Measurements from ENCODE around the gene LRRC4B.
"Not testable (repeated sequence)": the region's sequence is repeated elsewhere in the genome, so short reads cannot be mapped to it uniquely, and the experiment has no call there.

The LRRC4B gene

DNA sequence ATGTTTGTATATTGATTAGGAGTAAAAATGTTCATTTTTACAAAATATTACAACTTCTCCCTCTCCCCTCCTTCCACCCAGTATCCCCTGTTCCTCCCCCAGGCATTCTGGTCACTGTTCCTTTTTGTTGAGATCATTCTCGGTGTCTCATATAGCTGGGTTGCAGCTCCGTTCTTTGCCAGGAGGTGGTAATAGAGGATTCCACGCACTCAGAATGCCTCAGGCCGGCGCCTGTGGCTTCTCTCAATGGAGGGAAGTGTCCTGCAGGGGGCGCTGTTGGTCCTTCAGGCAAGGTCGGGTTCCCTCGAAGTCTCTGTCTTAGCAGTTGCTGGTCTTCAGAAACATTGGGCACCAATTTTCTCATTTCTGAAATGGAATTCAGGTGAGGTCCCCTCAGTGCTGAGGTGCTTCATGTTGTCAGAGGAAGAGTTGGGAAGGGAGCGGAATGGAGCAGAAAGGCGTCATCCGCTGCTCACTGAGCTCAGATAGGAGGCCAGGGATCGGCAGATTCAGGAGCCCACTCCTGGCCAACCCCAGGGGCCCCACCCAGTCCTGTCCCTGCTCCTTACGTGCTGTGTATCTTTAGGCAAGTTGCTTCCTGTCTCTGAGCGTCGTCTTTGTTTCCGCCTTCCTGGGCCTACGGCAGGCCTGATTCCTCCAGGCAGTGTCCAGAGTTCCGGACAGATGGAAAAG, 81.3 kb downstream of the LRRC4B start:
- ATAC-seq = no peak
- DNase-seq = peak; percentile 77

- ATAC-seq = no peak
Measured at GRCh38 chr19:50485284-50485955, 82.8 kb downstream of the LRRC4B start.

DNA sequence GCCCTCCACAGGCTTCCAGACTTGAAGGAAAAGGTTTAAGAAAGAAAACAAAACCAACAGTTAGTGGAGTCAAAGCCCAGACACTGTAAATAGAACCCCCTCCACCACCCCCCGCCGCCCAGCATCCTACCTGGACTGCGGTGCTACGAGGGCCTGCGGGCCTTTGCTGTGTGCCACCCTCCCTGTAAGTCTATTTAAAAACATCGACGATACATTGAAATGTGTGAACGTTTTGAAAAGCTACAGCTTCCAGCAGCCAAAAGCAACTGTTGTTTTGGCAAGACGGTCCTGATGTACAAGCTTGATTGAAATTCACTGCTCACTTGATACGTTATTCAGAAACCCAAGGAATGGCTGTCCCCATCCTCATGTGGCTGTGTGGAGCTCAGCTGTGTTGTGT, 85.3 kb downstream of the LRRC4B start:
- ATAC-seq (no peak), DNase-seq (no peak)

More at GRCh38 chr19:50485284-50485955, 82.8 kb downstream of the LRRC4B start:
- no peak for DNase-seq

GRCh38 chr19:50482271-50482855, 85.9 kb downstream of the LRRC4B start:
- ATAC-seq = no peak
- no peak for DNase-seq

DNA sequence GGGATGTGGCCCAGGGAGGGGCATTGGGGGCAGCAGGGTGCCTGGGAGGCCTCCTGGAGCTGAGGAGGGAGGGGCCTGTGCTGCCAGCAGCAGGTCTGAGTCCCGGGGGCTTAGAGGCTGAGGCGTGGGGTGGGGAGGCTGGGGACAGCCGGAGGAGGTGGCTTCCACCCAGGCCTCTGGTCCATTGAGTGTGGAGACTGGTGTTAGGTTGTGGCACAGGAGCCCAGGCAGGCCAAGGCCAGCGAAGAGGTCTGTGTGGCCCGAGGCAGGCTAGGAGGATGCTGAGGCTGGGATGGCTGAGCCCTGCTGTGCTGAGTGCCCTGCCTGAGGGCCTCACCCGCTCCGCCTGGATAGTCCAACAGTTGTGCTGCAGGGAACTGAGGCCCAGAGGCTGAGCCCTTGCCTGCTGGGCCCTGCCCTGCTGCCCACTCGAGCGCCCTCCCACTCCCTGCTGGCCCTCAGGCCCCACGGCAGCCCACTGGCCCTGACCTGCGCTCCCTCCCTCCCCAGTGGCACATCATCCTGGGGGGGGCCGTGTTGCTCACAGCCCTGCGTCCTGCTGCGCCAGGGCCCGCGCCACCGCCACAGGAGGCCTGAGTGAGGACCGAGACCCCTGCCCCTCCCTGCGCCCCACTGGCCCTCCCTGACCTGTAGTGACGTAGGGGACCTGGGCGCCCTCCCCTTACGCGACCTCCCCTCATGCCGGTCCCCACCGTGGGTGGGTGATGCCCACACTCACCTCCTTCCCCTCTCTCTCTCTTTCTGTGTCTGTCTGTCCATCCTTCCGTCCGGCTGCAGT, 86.7 kb downstream of the LRRC4B start:
- DNase-seq (no peak), ATAC-seq (no peak)

DNA sequence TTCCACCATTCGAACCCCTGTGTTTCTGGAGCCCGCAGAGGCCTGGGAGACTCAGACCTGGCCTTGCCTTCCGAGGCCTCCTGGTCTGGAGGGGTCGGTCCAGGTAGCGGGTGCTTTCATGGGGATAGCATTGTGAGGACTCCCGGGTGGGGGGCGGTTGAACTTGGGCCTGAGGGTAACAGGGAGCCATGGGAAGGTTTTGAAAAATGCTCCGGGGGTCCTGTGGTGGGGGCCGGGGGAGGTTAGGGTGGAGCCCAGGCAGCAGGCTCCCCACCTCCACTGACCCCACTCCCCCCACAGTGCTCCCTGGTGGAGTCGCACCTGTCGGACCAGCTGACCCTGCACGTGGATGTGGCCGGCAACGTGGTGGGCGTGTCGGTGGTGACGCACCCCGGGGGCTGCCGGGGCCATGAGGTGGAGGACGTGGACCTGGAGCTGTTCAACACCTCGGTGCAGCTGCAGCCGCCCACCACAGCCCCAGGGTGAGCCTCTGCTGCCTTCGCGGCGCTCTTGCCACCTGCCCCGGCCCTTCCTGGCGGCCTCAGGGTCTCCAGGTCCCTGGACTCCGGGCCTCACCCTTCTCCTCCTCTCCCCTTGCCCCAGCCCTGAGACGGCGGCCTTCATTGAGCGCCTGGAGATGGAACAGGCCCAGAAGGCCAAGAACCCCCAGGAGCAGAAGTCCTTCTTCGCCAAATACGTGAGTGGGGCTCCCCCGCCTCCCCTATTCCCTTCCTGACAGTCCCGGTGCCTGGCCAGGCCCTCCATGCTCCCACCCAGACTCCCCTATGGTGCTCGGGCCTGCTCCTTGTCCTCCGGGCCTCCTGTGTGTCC, 87.7 kb downstream of the LRRC4B start:
- DNase-seq (no peak), ATAC-seq (no peak)

GRCh38 chr19:50479761-50480251, 88.4 kb downstream of the LRRC4B start:
- DNase-seq (no peak), ATAC-seq (no peak)

- ATAC-seq (no peak), DNase-seq (peak; percentile 37)
Measured at GRCh38 chr19:50478901-50479715, 89.1 kb downstream of the LRRC4B start.

- no peak for DNase-seq
- ATAC-seq = no peak
Measured at GRCh38 chr19:50477751-50478515, 90.3 kb downstream of the LRRC4B start.

- DNase-seq = no peak
- ATAC-seq = no peak
Measured at GRCh38 chr19:50476907-50477238, 91.4 kb downstream of the LRRC4B start.

DNA sequence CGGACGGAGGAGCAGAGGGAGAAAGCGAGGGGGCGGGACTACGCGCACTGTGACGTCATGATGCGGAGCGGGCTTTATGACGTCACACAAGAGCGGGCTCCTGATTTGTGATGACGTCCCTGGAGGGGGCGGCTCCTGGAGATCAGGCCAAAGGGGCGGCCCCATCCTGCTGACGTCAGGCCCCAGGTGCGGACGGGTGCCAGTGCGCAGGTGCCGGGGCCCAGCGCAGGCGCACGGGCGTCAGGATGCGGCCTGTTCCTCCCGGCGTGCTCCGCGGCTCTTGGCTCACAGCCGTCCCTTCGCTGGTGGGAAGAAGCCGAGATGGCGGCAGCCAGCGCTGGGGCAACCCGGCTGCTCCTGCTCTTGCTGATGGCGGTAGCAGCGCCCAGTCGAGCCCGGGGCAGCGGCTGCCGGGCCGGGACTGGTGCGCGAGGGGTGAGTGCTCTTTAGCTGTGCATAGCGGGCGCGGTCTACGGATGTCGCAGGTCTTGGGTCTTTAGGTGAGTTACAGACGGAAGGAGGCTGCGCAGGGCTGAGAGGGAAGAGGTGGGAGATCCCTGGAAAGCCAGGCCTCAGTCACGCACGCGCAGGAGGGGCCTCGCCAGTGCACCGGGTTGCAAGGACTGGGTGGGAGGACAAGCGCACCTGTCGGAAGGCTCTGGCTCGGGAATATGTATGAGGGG, 91.9 kb downstream of the LRRC4B start, which contains the start of the genes EMC10 and GARIN5A:
Gene EMC10 (plus strand): TSS at position 284 of the 683 bp plus-strand sequence. CDS start 38 bp downstream, at position 322.
Gene GARIN5A (minus strand): TSS at position 625 of the 683 bp plus-strand sequence. CDS start 460 bp downstream, at position 165.
- ATAC-seq = peak; percentile 96
- peak; percentile 96 for DNase-seq

DNA sequence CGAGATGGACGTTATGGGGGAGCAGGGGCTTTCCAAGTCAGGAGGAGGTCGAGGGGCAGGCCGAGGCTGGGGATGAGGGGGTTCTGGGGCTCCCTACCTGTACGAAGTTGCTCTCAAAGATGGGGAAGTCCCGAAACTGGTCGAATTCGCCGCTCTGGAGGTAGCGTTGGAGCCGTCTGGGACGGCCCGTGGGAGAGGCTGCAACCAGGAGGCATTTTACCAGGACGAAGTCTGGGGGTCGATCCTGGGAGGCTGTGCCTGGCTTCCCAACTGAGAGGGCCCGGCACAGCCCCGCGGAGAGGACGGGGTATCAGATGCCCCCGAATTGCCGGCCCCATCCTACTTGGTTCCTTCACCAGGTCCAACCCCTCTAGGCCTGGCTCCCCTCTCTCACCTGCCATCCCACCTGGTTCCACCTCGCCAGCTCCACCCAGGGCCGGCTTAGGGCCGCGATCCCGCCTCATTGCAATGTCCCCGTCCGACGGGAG, 92.5 kb downstream of the LRRC4B start:
- ATAC-seq = no peak

DNA sequence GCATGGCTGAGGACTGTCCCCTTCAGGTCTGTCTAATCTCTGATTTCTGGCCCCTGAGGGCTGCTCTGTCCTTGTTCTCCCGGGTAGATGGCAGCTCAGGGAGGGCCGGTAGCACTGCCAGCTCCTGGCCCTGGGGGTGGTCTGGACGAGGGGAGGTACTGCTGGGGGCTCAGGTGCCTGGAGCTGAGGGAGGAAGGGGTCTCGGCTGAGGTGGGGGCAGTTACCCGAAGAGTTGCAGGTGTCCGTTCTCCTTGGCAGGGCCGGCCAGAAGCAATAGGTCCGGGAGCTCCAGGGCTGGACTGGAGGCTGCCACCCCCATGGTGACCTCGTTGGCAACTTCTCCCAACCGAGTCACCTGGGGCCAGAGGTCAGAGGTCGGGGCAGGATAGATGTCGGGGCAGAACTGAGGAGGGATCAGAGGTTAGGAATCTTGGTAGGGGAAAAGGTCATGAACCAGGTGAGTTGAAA, 93.1 kb downstream of the LRRC4B start:
- ATAC-seq (no peak), DNase-seq (no peak)

More for the DNA sequence above, 92.5 kb downstream of the LRRC4B start:
- no peak for DNase-seq

DNA sequence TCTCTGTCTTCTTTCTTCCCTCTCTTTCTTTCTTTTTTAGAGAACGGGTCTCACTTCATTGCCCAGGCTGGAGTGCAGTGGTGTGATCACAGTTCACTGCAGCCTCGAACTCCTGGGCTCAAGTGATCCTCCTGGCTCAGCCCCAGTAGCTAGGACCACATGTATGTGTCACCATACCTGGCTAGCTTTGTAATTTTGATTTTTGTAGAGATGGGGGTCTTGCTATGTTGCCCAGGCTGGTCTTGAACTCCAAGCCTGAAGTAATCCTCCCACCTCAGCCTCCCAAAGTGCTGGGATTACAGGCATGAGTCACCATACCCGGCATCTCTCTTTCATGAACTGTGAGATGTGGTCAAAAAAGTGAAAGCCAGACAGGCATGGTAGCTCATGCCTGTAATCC, 94.9 kb downstream of the LRRC4B start:
- not testable (repeated sequence) for DNase-seq, ATAC-seq

GRCh38 chr19:50468818-50469217, 99.4 kb downstream of the LRRC4B start:
- DNase-seq (no peak), ATAC-seq (no peak)

DNA sequence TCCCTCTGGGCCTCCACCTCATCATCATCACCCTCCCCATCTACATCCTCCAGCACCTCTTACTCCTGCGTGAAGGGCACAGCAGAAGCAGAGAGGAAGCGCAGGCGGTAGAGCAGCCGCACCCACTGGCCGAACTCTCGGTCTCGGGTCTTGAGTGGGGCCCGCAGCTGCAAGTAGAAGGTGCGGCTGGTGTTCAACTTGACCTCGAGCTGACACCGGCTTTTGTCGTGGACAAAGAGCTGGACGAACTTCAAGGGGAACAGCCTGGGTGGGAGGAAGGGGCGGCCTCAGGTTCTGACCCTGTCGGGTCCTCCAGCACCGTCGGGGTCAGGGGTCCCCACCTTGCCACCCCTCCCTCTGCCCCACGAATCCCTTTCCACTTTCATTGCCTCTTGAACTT, 100.7 kb downstream of the LRRC4B start:
- no peak for ATAC-seq
- DNase-seq = no peak

All from stimulated activated naive CD8-positive, alpha-beta T cell treated with anti-CD3 and anti-CD28 coated beads, Interleukin-15, Interleukin-2, amounts not matched to agents 100 U/mL and 50 U/mL, for 24 hours (primary cell).